PC-9 (cell line): ENCODE data around the gene INSR.

Source experiments
- EZH2 ChIP-seq: fragments of 200-600 bp; sonication (generic); IDR thresholded peaks from 2 replicates; pipeline ENCODE4 v1.8.0; 2017; ENCODE audit warnings: antibody characterized with exemption, low read depth
- TF ChIP-seq, protein P1 (sequence below): fragments of 200-600 bp; sonication (generic); conservative IDR thresholded peaks from 2 replicates; pipeline ENCODE4 v1.6.1; 2017; ENCODE audit warnings: mixed run types, antibody characterized with exemption, mild to moderate bottlenecking, moderate library complexity

DNA sequence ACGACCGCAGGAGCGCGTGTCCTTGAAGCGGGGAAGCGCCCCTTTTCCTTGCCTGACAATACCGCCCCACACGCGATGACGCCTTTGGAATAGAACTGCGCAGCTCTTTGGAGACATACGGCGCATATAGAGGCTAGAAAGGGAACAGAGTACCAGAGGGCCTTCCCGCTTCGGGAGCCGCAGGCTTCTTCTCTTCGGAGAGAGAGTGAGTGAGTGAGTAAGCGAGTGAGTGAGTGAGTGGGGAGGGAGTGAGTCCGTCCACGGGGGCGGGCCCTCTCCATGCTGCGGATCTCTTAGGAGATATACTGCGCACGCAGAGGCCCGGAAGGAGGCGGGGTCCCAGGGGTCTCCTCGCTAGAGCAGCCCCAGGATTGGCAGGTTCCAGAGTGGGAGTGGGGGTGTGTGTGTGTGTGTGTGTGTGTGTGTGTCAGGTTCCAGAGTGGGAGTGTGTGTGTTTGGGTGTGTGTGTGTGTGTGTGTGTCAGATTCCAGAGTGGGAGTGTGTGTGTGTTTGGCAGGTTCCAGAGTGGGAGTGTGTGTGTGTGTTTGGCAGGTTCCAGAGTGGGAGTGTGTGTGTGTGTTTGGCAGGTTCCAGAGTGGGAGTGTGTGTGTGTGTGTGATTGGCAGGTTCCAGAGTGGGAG, 97.0 kb downstream of the INSR start:
- TF ChIP-seq, protein P1, sequence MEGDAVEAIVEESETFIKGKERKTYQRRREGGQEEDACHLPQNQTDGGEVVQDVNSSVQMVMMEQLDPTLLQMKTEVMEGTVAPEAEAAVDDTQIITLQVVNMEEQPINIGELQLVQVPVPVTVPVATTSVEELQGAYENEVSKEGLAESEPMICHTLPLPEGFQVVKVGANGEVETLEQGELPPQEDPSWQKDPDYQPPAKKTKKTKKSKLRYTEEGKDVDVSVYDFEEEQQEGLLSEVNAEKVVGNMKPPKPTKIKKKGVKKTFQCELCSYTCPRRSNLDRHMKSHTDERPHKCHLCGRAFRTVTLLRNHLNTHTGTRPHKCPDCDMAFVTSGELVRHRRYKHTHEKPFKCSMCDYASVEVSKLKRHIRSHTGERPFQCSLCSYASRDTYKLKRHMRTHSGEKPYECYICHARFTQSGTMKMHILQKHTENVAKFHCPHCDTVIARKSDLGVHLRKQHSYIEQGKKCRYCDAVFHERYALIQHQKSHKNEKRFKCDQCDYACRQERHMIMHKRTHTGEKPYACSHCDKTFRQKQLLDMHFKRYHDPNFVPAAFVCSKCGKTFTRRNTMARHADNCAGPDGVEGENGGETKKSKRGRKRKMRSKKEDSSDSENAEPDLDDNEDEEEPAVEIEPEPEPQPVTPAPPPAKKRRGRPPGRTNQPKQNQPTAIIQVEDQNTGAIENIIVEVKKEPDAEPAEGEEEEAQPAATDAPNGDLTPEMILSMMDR = no peak
- TF ChIP-seq EZH2 = no peak
